MM.1S (cell line): ENCODE measurements around the gene TMEM235.

ENCODE experiments used
- EZH2 ChIP-seq: fragments of 300-600 bp; sonication (generic); optimal IDR thresholded peaks from 2 replicates; pipeline ENCODE3; 2017; ENCODE audit warnings: low read depth, mild to moderate bottlenecking, antibody characterized with exemption, low read length, mixed read lengths
- EZH2phosphoT487 ChIP-seq: fragments of 300-600 bp; sonication (generic); IDR thresholded peaks from 2 replicates; pipeline ENCODE4 v1.6.1; 2018; ENCODE audit warnings: antibody characterized with exemption, low read length

DNA sequence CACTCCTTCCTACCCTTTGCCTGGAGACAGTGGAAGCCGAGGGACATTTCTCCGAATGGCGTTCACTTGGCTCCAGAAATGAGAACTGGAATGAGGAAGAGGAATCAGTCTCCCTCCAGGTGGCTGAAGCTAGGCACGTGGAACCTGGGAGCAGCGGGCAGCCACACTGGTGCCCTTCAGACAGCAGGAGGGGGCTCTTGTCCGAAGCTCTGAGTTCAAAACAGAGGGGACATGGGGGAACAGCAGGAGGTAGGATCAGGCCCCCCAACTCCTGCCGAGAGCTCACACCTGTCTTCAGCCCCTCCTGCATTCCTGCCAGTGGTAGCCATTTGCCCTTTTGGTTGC is 41.5 kb downstream of the TMEM235 start:
- TF ChIP-seq EZH2phosphoT487 (no peak), EZH2 (no peak)
